Loucy (cell line): ENCODE data around the gene HERC3.

Source experiments
- CTCF ChIP-seq: fragments of 200-600 bp; sonication (generic); conservative IDR thresholded peaks from 2 replicates; pipeline ENCODE4 v1.5.1; 2014; ENCODE audit warnings: mild to moderate bottlenecking, antibody characterized with exemption, low read length
- EZH2phosphoT487 ChIP-seq: fragments of 200-600 bp; IDR thresholded peaks from 2 replicates; pipeline ENCODE4 v1.6.1; 2018; ENCODE audit warnings: antibody characterized with exemption, mild to moderate bottlenecking, moderate library complexity, borderline replicate concordance

DNA sequence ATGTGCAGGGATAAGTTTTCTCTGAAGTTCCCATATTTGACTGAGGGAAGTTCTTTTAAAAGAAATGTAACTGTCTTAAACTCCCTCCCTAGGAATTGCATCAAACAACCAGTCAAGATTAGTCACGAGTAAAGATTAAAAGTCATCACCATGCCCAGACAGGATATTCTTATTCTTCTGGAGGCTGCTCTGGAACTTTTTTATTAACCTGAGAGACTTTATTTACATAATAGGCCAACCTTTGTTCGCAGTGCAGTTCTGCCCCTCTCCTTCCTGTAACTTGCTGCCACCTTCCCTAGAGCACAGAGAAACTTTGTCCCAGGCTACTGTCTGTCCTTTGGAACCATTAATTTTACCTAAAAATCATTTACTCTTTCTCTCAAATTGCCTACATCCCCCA is 9.8 kb upstream of the HERC3 start:
- TF ChIP-seq CTCF = no peak
- no peak for TF ChIP-seq EZH2phosphoT487
